A549 (cell line): ENCODE measurements around the gene YAF2. TPM values are rescaled to one million over a fixed set of nuclear protein-coding genes. Genes with fewer than 3 reads are reported as not detected.

ENCODE experiments used
- ATAC-seq, 2 experiments: fragments of 200-7000 bp in 1 of 2; fragments of >200 bp in 1 of 2; cut with Nextera tagmentation in 1 of 2; cut with Tn5 transposase in 1 of 2; 3 replicates each; pipeline versions ENCODE4 v1.8.0 to v1.9.1; 2018 to 2020; ENCODE audit warnings: mild to moderate bottlenecking in 1 of 2, moderate library complexity in 1 of 2
- CTCF ChIA-PET: fragments of 300-600 bp; sonication (Branson Sonifier 250); formaldehyde crosslinking; extraction: SDS; loops from one replicate; lab custom pipeline; 2021; ENCODE audit warnings: antibody characterized with exemption, inconsistent platforms; lab: Yijun Ruan, JAX
- POLR2A ChIA-PET: fragments of 350-600 bp; formaldehyde crosslinking; extraction: SDS; loops from one replicate; lab custom pipeline; 2021; ENCODE audit warnings: antibody characterized with exemption, inconsistent platforms; lab: Yijun Ruan, JAX
- DNase-seq, 2 experiments: peaks; one replicate each; pipeline versions ENCODE4 v3.0.0 to v3.0.0-alpha.2; 2011 to 2016; ENCODE audit warnings: low read depth in 1 of 2, low spot score in 1 of 2
- FAIRE-seq: peaks from 2 replicates; lab custom pipeline; 2011; peaks lifted over from hg19 to GRCh38; lab: Jason Lieb, UNC
- H3K27ac ChIP-seq, 2 experiments: fragments of >200 bp; sonication (Bioruptor Twin); formaldehyde crosslinking; 3 replicates each; pipeline ENCODE4 v1.5.1; 2016 to 2017
- H3K4me1 ChIP-seq: fragments of >200 bp; sonication (Bioruptor Twin); formaldehyde crosslinking; 3 replicates; pipeline ENCODE4 v1.6.1; 2016
- H3K4me2 ChIP-seq: fragments of >200 bp; sonication (Bioruptor Twin); formaldehyde crosslinking; 3 replicates; pipeline ENCODE4 v1.6.1; 2016
- H3K4me3 ChIP-seq: fragments of >200 bp; sonication (Bioruptor Twin); formaldehyde crosslinking; 3 replicates; pipeline ENCODE4 v1.5.1; 2016
- H3K9me3 ChIP-seq: fragments of >200 bp; sonication (Bioruptor Twin); formaldehyde crosslinking; 3 replicates; pipeline ENCODE4 v1.6.1; 2016
- CBX2 ChIP-seq: fragments of 200-600 bp; sonication (generic); IDR thresholded peaks from 2 replicates; pipeline ENCODE4 v1.6.1; 2016; ENCODE audit warnings: low read depth, mild to moderate bottlenecking, borderline replicate concordance
- CEBPB ChIP-seq, 2 experiments: fragments of >200 bp in 1 of 2; sonication (Bioruptor Twin) in 1 of 2; formaldehyde crosslinking in 1 of 2; IDR thresholded peaks; 2 replicates each; pipeline ENCODE4 v1.6.1; 2012 to 2016
- CHD4 ChIP-seq: fragments of 200-600 bp; sonication (generic); IDR thresholded peaks from 2 replicates; pipeline ENCODE4 v1.6.1; 2016; ENCODE audit warnings: antibody characterized with exemption, mild to moderate bottlenecking, borderline replicate concordance
- EHF ChIP-seq: fragments of 250-450 bp; sonication (Bioruptor Pico); IDR thresholded peaks from 2 replicates; pipeline ENCODE4 v1.5.0; 2020; ENCODE audit warnings: mild to moderate bottlenecking
- EP300 ChIP-seq, 2 experiments: fragments of >200 bp; sonication (Bioruptor Twin); formaldehyde crosslinking; IDR thresholded peaks; 2 replicates in 1 of 2; 3 replicates in 1 of 2; pipeline ENCODE4 v1.6.1; 2016 to 2017
- FOSB ChIP-seq: fragments of 250-450 bp; sonication (Bioruptor Pico); IDR thresholded peaks from 2 replicates; pipeline ENCODE4 v1.5.0; 2020; ENCODE audit warnings: mild to moderate bottlenecking, moderate library complexity
- FOSL2 ChIP-seq, 2 experiments: fragments of 450-650 bp in 1 of 2; fragments of >200 bp in 1 of 2; sonication (Bioruptor Twin) in 1 of 2; formaldehyde crosslinking; IDR thresholded peaks; 2 replicates each; pipeline versions ENCODE4 v1.5.0 to v1.6.1; 2016 to 2020; ENCODE audit warnings: mild to moderate bottlenecking in 1 of 2, moderate library complexity in 1 of 2
- FOXS1 ChIP-seq: fragments of 250-450 bp; sonication (Bioruptor Pico); IDR thresholded peaks from 2 replicates; pipeline ENCODE4 v1.5.0; 2020; ENCODE audit warnings: mild to moderate bottlenecking, moderate library complexity
- GATA3 ChIP-seq: IDR thresholded peaks from 2 replicates; pipeline ENCODE4 v1.6.1; 2012; ENCODE audit warnings: borderline replicate concordance
- HDAC2 ChIP-seq: fragments of 200-600 bp; sonication (generic); IDR thresholded peaks from 2 replicates; pipeline ENCODE4 v1.6.1; 2016
- HOXB13 ChIP-seq: fragments of 250-450 bp; sonication (Bioruptor Pico); IDR thresholded peaks from 2 replicates; pipeline ENCODE4 v1.5.0; 2020; ENCODE audit warnings: low read depth, mild to moderate bottlenecking, moderate library complexity
- MAFK ChIP-seq: fragments of 450-650 bp; IDR thresholded peaks from 2 replicates; pipeline ENCODE4 v1.6.1; 2014; ENCODE audit not compliant: partially characterized antibody
- NFE2L2 ChIP-seq: fragments of 150-350 bp; conservative IDR thresholded peaks from 2 replicates; pipeline ENCODE4 v1.6.1; 2014; ENCODE audit warnings: low read length
- POLR2A ChIP-seq: IDR thresholded peaks from 2 replicates; pipeline ENCODE4 v1.6.1; 2012; ENCODE audit warnings: mild to moderate bottlenecking, low read length
- RCOR1 ChIP-seq: fragments of 150-350 bp; IDR thresholded peaks from 2 replicates; pipeline ENCODE4 v1.6.1; 2014; ENCODE audit warnings: antibody characterized with exemption, low read length, low read depth
- RFX5 ChIP-seq: fragments of 450-650 bp; IDR thresholded peaks from 2 replicates; pipeline ENCODE4 v1.7.1; 2014; ENCODE audit warnings: antibody characterized with exemption, mild to moderate bottlenecking, moderate library complexity
- TP53 ChIP-seq: fragments of 250-450 bp; sonication (Bioruptor Pico); IDR thresholded peaks from 2 replicates; pipeline ENCODE4 v1.5.0; 2021; ENCODE audit warnings: mild to moderate bottlenecking, moderate library complexity
- ZSCAN20 ChIP-seq: fragments of 250-450 bp; sonication (Bioruptor Pico); IDR thresholded peaks from 2 replicates; pipeline ENCODE4 v1.8.0; 2022; ENCODE audit warnings: mild to moderate bottlenecking, moderate library complexity
- WGBS: methylation state at CpG from one replicate; pipeline ENCODE4 v1.1.6; 2017; ENCODE audit errors: missing lambda C conversion rate; 5-methylcytosine and 5-hydroxymethylcytosine counted together
- polyA plus RNA-seq, 4 experiments: library from polyadenylated mRNA; depleted of rRNA in 3 of 4; stranded (reverse); fragments of >200 nt; fragmentation: RNase III in 1 of 4; extraction: RNeasy Plus Mini Kit Qiagen cat#74134 plus additional on column Dnase treatment in 1 of 4; gene quantifications; 2 replicates in 3 of 4; 3 replicates in 1 of 4; pipeline ENCODE4 v1.2.3, GENCODE V29; 2011 to 2017
- TF ChIP-seq, protein P1 (sequence below): fragments of 200-600 bp; sonication (generic); IDR thresholded peaks from 2 replicates; pipeline ENCODE4 v1.6.1; 2016; ENCODE audit warnings: antibody characterized with exemption, mild to moderate bottlenecking, moderate library complexity
- TF ChIP-seq, protein P2 (sequence below): fragments of 250-450 bp; sonication (Bioruptor Pico); IDR thresholded peaks from 2 replicates; pipeline ENCODE4 v1.5.0; 2021; ENCODE audit warnings: mild to moderate bottlenecking, moderate library complexity, borderline replicate concordance
- TF ChIP-seq, protein P3 (sequence below): fragments of 450-650 bp; IDR thresholded peaks from 2 replicates; pipeline ENCODE4 v1.6.1; 2014; ENCODE audit warnings: antibody characterized with exemption
- TF ChIP-seq, protein P4 (sequence below): IDR thresholded peaks from 2 replicates; pipeline ENCODE4 v1.6.1; 2012; ENCODE audit warnings: low read depth, borderline replicate concordance

The YAF2 gene
- polyA plus RNA-seq, 2 of the 4 experiments (the other 2 are of a cell fraction) = 21.5 to 49.2 TPM

DNA sequence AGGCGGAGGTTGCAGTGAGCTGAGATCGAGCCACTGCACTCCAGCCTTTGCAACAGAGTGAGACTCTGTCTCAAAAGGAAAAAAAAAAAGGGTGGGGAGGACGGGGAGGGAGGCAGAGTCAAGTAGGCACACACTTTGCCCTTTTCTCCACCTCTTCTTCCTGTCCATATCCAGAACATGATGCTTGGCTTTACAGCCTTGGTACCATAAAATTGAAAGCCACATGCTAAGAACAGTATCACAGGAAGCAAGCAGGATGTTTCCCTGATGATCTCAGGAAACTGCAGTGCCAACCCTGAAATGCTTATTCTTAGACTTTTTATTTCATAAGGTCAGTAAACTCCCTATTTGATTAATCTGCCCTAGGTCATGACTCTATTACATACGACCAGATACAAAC is 32.5 kb upstream of the YAF2 start:
- TF ChIP-seq EHF (CRISPR knock-in tag) (no peak), MAFK (no peak)
- TF ChIP-seq, all 56 proteins: peak for 0
- FAIRE-seq (no peak), ATAC-seq (no peak; a peak in 1 of 6 replicates), DNase-seq (no peak)
- CTCF ChIA-PET = no interaction called here
- Histone ChIP-seq H3K9me3 (no peaks in the 10 kb centered on the region), H3K4me2 (no peak overlapping the region), H3K27ac (no peak overlapping the region), H3K4me3 (no peak overlapping the region), H3K4me1 (no peaks in the 10 kb centered on the region)
- POLR2A ChIA-PET = no interaction called here
- WGBS = 45% methylated on average over 4 of the region's 4 CpGs

DNA sequence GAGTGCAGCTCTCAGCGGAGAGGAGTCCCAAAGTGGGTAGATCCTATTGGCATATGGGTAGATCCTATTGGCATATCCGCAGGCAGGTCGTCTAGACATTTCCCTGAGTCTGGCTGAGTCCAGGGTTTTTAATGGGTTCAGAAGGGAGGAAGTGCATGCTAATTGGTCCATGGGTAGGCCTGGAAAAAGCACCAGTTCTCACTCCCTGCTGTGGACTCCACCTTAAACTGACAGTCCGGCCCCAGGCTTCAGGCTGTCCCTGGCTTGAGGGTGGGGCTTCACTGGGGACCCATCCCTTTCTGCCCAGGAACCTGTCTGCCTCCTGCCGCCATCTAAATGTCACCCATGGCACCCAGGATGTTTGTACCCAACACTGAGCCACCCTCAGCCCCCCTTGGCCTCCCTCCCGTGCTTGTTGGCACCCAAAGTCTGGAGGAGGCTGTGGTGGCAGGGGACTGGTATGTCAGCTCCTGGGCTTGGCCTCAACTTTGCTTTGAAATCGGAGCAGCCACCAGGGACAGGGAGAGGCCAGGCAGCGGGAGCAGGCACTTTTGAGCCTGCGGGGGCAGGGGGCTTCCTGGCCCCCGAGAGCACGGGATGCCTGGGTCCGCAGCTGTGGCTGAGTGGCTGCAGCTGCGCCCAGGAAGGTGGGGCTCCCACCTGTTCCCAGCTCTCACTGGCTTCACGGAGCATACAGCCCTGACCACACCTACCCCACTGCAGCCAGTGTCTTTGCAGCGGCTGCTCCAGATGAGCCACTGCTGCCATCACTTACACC is 29.6 kb upstream of the YAF2 start:
- H3K4me1 ChIP-seq = no peaks in the 10 kb centered on the region
- H3K4me2 ChIP-seq = no peak overlapping the region
- TF ChIP-seq CBX2 = no peak
- no peak for TF ChIP-seq CEBPB (IDR thresholded peaks at IDR 0.05)
- TF ChIP-seq, protein P1, sequence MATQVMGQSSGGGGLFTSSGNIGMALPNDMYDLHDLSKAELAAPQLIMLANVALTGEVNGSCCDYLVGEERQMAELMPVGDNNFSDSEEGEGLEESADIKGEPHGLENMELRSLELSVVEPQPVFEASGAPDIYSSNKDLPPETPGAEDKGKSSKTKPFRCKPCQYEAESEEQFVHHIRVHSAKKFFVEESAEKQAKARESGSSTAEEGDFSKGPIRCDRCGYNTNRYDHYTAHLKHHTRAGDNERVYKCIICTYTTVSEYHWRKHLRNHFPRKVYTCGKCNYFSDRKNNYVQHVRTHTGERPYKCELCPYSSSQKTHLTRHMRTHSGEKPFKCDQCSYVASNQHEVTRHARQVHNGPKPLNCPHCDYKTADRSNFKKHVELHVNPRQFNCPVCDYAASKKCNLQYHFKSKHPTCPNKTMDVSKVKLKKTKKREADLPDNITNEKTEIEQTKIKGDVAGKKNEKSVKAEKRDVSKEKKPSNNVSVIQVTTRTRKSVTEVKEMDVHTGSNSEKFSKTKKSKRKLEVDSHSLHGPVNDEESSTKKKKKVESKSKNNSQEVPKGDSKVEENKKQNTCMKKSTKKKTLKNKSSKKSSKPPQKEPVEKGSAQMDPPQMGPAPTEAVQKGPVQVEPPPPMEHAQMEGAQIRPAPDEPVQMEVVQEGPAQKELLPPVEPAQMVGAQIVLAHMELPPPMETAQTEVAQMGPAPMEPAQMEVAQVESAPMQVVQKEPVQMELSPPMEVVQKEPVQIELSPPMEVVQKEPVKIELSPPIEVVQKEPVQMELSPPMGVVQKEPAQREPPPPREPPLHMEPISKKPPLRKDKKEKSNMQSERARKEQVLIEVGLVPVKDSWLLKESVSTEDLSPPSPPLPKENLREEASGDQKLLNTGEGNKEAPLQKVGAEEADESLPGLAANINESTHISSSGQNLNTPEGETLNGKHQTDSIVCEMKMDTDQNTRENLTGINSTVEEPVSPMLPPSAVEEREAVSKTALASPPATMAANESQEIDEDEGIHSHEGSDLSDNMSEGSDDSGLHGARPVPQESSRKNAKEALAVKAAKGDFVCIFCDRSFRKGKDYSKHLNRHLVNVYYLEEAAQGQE = no peak
- ATAC-seq = no peak
- POLR2A ChIA-PET = no interaction called here
- no peak for FAIRE-seq
- H3K9me3 ChIP-seq = no peaks in the 10 kb centered on the region
- H3K4me3 ChIP-seq = no peak overlapping the region
- 71% methylated on average over 11 of the region's 15 CpGs for WGBS
- no peak overlapping the region for H3K27ac ChIP-seq
- DNase-seq = no peak
- CTCF ChIA-PET = no interaction called here

DNA sequence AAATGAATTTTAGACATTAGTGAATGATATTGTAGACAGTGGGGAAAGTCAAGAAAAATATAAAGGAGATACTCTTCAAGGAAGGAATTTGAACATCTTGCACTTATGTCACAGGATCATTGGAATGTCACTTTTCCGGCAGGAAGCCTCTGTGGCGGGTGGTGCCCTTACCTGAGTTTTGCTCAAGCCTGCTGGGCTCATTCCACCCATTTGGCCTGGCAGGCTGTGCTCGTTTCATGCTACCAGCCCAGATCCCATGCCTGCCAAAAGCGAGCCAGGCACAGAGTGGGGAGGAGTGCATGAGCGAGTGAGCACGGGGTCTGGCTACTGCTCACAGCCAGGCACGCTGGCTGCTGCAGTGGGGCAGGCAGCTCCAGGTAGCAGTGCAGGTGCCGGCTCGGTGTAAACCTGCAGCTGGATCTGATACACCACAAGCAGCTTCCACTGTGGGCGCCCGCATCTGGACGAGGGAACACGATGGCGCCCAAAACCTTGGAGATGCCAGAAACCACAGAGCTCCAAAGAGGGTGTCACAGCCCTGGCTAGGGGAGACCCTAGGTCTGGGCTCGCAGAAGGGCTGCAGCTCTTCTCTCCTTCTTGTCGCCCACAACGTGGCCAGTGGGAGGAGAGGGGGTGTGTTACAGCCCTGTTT is 28.7 kb upstream of the YAF2 start:
- Histone ChIP-seq H3K4me1 (no peaks in the 10 kb centered on the region), H3K4me3 (no peak overlapping the region), H3K4me2 (no peak overlapping the region), H3K27ac (no peak overlapping the region), H3K9me3 (no peaks in the 10 kb centered on the region)
- ATAC-seq = no peak
- no peak for FAIRE-seq
- 71% methylated on average over 14 of the region's 17 CpGs for WGBS
- DNase-seq = no peak
- POLR2A ChIA-PET = no interaction called here
- CTCF ChIA-PET = interaction anchor here (0.8 kb wide), 1 partner anchor 138 kb away, joined by 3 read pairs; no protein-coding TSS in a partner anchor
- TF ChIP-seq CHD4 (no peak), HDAC2 (no peak), FOXS1 (CRISPR knock-in tag) (no peak), HOXB13 (no peak), POLR2A (no peak), EP300 (IDR thresholded peaks at IDR 0.05) (no peak), RFX5 (no peak), RCOR1 (no peak), FOSB (CRISPR knock-in tag) (no peak), NFE2L2 (no peak), TP53 (CRISPR knock-in tag) (no peak), FOSL2 (IDR thresholded peaks at IDR 0.05) (no peak), FOSL2 (CRISPR knock-in tag; IDR thresholded peaks at IDR 0.05) (no peak), GATA3 (no peak), ZSCAN20 (CRISPR knock-in tag) (no peak)
- TF ChIP-seq, protein P2, sequence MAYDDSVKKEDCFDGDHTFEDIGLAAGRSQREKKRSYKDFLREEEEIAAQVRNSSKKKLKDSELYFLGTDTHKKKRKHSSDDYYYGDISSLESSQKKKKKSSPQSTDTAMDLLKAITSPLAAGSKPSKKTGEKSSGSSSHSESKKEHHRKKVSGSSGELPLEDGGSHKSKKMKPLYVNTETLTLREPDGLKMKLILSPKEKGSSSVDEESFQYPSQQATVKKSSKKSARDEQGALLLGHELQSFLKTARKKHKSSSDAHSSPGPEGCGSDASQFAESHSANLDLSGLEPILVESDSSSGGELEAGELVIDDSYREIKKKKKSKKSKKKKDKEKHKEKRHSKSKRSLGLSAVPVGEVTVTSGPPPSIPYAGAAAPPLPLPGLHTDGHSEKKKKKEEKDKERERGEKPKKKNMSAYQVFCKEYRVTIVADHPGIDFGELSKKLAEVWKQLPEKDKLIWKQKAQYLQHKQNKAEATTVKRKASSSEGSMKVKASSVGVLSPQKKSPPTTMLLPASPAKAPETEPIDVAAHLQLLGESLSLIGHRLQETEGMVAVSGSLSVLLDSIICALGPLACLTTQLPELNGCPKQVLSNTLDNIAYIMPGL (CRISPR knock-in tag) = no peak
- TF ChIP-seq, protein P3, sequence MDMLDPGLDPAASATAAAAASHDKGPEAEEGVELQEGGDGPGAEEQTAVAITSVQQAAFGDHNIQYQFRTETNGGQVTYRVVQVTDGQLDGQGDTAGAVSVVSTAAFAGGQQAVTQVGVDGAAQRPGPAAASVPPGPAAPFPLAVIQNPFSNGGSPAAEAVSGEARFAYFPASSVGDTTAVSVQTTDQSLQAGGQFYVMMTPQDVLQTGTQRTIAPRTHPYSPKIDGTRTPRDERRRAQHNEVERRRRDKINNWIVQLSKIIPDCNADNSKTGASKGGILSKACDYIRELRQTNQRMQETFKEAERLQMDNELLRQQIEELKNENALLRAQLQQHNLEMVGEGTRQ = no peak
- TF ChIP-seq, protein P4, sequence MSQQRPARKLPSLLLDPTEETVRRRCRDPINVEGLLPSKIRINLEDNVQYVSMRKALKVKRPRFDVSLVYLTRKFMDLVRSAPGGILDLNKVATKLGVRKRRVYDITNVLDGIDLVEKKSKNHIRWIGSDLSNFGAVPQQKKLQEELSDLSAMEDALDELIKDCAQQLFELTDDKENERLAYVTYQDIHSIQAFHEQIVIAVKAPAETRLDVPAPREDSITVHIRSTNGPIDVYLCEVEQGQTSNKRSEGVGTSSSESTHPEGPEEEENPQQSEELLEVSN = no peak
